GM21367 (cell line): ENCODE measurements around the gene GOLGA8R.
"Not testable (repeated sequence)": the region's sequence is repeated elsewhere in the genome, so short reads cannot be mapped to it uniquely, and the experiment has no call there.

Source experiments
- ATAC-seq: cut with Tn5 transposase; IDR thresholded peaks from one replicate; pipeline ENCODE4 v1.9.1; 2021; ENCODE audit not compliant: unreplicated experiment

The GOLGA8R gene

GRCh38 chr15:30355043-30355442 is 59.0 kb downstream of the GOLGA8R start:
- not testable (repeated sequence) for ATAC-seq
